NCI-H146 treated with DMSO at 0.1 percent for 48 hours (cell line): ENCODE data around the gene HES5.
"Not testable (repeated sequence)": the region's sequence is repeated elsewhere in the genome, so short reads cannot be mapped to it uniquely, and the experiment has no call there.

Experiments used
- DNase-seq: peaks from one replicate; lab custom pipeline; 2025; ENCODE audit not compliant: unreplicated experiment; lab: John Stamatoyannopoulos, UW

HES5 gene, protein sequence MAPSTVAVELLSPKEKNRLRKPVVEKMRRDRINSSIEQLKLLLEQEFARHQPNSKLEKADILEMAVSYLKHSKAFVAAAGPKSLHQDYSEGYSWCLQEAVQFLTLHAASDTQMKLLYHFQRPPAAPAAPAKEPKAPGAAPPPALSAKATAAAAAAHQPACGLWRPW

DNA sequence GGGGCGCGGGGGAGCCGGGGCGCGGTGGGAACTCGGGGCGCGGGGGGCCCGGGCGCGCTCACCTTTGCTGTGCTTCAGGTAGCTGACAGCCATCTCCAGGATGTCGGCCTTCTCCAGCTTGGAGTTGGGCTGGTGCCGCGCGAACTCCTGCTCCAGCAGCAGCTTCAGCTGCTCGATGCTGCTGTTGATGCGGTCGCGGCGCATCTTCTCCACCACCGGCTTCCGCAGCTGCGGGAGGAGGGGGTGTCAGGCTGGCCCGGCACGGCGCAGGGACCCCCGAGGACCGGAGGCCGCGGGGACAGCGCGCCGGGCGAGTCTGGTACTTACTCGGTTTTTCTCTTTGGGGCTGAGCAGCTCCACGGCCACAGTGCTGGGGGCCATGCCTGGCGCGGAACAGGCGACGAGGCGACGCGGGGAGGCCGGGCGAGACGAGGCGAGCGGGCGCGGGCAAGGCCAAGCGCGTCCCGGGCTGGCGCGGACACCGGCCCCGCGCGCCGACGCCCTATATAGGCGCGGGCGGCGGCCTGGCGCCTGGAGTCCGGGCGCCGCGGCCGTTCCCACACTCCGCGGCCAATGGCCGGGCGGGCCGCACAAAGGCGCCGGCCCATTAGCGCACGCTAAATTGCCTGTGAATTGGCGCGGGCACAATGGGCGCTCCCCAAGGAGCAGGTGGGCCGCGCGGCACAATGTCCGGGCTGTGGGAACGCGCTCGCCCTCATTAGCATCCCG lies at the start of gene HES5:
HES5 (minus strand) TSS at position 480 of the 729 bp plus-strand sequence; CDS start at position 381, 99 bp downstream.
- no peak for DNase-seq

DNA sequence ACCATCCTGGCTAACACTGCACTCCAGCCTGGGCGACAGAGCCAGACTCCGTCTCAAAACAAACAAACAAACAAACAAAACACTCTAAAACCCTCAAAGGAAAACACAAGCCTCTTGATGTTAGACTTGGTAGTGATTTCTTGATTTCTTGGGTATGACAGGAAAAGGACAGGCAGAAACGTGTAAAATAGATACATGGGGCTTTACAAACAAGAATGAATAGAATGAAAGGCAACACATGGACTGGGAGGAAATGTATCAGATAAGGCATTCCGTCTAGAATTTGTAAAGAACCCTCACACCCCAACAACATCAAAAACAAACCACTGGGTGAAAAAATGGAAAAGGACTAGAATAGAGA lies 48.7 kb upstream of the HES5 start:
- DNase-seq = no peak

DNA sequence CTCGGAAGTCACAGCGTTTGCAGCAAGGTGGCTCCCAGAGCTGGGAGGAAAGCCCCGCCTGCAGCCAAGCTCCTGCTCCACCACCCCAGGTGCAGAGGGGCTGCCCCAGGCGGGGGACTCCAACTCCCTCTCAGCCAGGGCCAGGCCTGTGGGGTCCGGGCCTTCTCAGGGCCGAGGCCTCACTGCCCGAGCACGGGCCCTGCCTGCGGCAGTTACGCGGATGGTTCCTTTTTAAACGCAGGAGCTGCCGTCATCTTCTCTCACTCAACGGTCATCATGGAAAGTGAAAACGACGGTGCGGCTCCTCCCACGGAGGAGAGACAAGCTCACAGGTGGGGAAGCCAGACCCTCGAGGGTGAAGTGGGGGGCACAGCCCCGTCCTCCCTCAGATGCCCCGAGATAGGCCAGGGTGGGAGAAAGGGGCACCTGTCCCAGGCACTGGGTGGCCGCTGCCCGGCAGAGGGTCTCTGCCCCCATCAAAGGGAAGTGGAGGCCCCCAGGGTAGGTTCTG lies 47.6 kb upstream of the HES5 start:
- not testable (repeated sequence) for DNase-seq

DNA sequence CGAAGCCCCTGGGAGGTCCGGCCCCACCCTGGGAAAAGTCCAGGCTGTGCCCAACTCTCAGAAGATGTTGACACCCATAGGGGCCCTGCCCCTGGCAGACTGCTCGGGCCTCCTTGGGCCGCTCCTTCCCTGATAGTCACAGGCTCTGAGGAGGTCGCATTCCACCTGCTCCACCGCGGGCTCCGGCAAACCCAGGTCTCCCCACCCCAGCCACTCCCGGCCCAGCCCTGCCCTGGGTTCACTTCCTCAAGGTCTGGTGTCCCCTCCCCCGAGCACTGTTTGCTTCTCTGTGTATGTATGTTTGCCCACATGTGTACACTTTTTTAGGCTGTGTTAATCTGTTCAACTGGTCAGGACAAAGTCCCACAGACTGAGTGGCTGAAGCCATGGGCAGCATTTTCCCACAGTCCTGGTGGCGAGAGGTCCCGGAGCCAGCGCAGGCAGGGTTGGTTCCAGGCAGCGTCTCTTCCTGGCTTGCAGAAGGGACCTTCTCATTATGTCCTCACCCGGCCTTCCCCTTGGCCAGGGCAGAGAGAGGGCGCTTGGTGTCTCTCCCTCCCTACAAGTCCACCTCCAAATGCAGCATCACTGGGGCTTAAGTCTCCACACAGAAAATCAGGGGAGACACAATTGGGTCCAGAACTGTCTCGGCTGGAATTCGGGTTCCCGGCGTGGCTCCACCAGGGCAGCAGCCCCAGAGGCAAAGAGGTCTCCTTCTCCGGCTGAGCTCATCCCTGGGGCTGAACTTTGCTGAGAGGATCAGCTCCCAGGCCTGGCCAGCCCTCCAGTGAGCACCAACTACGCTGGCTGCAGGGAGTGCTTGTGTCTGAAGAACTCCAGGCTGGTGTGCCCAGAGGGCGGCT lies 46.0 kb upstream of the HES5 start:
- no peak for DNase-seq

DNA sequence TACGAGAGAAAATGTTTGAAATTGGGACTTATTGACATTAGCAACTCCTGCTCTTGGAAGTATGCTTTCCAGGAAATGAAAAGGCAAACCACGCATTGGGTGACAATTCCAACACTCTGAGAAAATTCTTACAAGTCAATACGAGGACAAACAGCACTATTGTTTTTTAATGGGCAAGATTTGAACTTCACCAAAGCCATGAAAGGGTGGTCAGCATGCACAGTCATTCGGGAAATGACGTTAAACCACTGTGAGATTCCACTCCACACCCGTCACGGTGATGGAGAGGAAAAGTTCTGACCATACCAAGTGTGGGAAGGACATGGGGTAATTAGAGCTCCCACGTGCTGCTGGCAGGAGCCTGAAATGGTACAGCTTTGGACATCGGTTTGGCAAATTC lies 44.3 kb upstream of the HES5 start:
- DNase-seq = no peak

DNA sequence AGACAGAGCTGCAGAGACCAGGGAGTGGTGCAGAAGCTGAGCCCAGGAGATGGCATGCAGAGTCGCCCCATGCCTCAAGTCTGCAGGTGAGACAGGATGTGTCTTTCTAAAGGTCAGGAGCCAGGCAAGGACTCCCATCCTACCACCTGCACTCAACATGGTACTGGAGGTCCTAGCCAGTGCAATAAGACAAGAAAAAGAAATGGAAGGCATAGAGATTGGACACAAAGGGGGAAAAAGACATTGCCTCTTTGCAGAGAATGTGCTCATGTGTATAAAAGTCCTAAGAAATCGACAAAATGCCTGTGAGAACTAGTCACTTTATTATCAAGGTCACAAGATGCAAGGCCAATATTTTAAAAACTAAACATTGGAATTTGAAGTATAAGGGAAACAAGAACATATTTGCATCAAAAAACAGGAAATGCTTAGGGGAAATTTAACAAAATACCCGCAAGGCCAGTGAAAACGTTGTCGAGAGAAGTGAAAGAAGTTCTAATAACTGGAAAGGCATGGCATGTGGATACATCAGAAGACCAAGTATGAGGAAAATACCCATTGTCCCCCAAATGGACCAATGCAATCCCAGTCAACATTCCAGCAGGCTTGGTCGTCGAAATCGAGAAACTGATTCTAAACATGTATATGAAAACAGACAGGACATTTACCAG lies 43.3 kb upstream of the HES5 start:
- DNase-seq = no peak

DNA sequence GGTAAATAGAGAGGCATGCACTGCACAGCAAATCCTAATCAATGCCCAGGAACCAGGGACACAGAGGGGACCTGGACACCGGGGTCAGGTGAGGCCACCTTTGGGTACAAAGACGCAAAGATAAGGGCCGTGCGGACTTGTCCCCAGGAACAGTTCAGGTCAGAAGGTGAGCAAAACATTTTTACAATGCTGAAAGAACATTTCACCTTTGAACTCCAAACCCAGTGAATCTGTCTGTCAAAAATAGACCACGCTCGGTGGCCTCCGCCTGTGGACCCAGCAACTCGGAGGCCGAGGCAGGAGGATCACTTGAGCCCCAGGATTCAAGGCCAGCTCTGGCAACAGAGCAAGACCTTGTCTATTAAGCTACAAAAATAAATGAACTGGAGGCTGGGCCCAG lies 41.3 kb upstream of the HES5 start:
- no peak for DNase-seq

DNA sequence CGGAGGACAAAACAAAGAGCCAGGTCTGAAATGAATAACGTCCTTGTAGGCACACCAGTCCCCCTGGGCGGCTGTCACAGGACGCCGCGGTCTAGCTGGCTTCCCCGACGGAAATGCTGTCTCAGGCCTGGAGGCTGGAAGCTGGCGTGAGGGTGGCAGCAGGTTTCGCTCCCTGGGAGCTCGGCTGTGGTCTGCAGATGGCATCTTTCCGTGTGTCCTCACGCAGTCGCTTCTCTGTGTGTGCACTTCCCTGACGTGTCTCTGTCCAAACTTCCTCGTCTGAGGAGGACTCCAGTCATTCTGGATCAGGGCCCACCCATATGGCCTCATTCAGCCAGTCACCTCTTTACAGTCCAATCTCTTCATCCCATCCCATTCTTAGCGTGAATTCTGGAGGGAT lies 40.3 kb upstream of the HES5 start:
- no peak for DNase-seq

DNA sequence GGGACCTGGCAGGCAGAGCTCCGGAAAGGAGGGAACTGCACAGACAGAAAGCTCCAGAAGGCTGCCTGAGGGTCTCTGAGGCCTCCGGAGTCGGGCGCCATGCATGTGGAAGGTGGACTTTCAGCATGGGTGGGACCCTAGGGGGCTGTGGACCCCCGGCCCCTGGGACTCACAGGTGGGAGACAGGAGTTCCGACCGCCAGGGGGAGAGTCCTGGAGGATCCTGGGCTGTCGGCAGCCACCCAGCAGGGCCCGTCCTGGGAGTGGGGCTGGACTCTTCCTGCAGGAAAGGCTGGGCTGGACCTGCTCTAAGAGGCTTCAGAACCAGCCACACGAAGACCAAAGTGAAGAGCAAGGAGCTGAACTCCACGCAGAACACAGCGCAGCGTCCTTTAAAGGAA lies 39.6 kb upstream of the HES5 start:
- not testable (repeated sequence) for DNase-seq

DNA sequence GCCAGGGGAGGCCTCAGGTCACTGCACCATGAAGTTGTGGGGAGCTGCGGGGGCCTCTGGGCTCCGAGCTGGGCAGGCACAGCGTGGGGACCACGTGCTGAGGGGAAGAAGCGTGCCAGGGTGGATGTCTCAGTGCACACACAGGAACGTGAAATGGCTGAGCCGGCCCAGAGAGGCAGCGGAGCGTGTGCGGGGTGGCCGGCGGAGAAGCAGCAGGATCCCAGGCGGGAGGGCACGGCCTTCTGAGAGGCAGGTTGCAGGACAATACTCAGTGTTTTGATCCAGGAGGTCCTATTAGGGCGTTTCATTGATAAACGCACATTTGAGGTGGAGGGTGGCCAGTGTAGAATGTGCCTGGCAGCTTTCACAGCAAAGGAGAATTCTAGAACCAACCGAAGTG lies 39.0 kb upstream of the HES5 start:
- DNase-seq = no peak

DNA sequence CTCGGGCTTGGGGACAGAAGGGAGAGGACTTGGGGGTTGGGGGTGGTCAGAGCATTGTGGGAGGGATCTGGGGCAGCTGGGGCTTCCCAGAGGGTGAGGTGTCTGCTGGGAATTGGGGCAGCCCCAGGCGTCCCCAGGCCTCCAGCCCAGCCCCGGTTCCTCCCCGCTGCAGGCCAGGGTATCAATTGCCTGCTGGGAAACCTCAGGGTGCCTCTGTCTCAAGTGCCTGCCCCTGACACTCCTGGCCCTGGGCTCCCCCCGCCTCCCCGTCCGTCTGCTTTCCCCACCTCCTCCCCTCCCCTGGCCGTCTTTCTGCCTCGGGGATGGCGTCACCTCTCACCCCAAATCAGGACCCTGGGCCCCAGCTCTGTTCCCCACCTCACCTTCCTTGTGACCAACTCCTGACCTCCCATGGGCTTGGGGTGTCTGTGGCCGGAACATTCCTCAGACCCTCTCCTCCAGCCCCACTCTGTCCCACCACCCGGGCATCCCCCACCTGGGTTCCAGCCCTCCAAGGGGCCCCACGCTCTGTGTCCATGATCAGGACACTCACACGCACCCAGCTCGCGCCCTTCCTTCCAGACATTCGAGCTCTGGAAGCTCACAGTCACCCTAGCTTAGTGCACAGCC lies 38.2 kb upstream of the HES5 start:
- DNase-seq = not testable (repeated sequence)

DNA sequence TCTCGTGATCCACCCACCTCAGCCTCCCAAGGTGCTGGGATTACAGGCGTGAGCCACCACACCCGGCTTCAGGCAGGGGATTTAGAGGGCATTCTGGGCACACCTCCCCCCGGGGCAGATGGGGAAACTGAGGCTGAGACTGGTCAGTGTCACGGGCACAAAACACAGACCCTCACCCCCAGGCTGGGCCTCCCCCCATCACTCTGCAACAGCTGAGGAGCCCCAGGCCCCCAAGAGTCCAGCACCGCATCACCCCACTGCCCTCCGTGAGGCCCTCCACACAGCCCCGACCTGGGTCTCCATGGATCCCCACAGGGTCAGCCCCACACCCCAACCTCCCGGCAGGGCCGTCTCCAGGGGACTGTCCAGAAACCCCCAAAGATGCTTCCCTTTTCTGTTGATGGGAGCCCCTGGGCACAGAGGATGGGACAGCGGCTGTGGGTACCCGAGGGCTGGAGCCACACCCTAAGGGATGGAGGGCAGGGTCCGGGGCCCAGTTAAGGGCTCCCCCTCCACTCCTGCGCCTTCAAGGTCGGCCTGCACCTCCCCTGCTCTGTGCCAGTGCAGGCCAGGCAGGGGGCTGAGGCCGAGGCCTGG lies 37.1 kb upstream of the HES5 start:
- DNase-seq = no peak

DNA sequence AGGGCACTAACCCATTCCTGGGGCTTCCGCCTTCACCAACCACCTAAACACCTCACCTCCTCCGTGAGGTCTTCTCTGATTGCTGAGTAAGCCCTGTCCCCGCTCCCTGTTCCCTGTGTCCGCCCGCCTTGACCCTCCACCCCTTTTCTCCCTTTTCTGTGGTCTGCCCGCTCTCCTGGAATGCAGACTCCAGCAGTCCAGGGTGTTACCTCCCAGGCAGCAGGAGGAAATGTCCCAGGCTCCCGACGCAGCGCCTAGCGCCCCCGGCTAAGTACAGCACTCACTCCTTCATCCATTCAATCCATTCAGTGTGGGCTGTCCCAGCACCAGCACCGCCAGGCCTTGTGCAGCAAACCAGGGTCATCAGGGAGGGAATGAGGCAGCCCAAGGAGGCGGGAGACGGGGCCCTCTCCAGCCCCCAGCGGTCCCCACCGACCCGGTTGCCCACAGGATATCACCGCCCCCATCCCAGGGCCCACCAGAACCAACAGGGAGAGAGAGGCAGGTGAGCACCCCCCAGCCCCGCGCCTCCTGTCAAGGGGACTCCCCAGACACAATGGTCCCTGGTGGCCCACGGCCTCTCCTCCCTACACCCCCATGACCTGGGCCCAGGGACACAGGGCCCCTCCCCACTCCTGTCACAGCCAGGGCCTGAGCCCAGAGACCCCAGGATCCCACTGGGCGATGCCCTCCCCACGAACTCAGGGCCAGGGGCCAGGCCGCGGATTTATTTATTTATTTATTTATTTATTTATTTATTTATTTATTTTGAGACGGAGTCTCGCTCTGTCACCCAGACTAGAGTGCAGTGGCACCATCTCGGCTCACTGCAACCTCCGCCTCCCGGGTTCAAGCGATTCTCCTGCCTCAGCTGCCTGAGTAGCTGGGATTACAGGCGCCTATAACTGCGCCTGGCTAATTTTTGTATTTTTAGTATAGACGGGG lies 36.3 kb upstream of the HES5 start:
- no peak for DNase-seq

DNA sequence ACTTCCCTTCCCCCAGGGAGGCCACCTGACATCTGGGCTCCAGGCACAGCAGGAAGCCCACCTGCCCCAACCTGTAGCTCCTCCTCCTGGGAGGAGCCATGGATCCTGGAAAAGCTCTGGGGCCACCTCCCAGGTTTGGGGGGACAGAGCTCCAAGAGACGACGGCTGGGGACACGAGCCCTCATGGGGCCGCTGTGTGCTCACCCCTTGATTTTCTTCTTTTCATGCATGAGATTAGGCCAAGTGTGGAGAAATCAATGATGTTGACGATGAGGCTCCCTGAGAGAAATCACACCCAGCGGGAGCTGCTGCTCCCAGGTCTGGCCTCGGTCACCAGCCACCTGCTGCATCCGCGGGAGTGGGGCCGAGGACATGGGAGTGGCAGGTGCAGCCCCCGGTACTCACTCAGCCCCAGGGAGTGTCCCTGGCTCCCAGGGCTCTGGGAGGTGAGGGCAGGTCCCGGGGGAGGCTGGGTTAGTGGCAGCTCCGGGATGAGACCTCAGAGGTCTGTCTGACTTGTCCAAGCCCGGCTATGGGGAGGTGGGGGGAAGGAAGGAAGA lies 34.8 kb upstream of the HES5 start:
- DNase-seq = peak; percentile 20

DNA sequence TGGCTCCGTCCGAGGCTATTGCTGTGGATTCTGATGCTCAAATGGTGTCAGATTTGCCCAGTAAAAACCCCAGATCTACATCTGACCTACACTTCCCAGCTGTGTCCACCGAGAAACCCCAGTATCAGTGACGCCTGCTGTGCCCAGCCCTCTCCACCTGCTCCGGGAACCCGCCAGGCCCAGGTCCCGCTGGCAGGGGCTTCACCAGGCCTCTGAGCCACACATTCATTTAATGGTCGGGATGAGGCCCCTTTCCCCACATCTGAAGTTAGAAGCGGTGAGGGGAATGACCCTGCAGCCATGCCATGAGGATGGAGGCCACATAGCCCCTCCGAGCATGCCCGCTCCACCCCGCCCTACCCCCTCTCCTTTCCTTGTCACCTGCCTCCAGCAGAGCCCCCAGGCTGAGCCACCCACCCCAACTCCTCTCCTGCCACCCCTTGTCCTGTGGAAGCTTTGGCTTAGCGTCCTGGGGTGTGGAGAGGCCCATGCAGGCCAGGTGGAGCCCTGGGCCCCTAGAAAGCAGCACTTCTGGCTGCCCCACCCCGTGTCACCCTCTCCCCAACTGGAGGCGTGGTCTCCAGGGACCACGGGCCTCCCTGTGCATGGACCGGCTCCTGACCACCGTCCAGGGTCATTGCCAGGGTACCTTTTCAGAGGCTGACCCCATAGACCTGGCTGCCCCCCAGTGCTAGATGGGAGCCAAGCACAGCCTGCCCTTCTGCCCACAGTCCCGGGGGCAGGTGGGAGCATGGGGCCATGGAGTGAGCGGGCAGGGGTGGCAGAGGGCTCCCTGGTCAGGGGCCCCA lies 34.1 kb upstream of the HES5 start:
- no peak for DNase-seq

DNA sequence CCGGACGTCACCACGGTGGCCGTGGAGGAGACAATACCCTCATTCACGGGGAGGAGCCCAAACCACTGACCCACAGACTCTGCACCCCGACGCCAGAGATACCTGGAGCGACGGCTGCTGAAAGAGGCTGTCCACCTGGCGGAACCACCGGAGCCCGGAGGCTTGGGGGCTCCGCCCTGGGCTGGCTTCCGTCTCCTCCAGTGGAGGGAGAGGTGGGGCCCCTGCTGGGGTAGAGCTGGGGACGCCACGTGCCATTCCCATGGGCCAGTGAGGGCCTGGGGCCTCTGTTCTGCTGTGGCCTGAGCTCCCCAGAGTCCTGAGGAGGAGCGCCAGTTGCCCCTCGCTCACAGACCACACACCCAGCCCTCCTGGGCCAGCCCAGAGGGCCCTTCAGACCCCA lies 33.1 kb upstream of the HES5 start:
- DNase-seq = no peak

DNA sequence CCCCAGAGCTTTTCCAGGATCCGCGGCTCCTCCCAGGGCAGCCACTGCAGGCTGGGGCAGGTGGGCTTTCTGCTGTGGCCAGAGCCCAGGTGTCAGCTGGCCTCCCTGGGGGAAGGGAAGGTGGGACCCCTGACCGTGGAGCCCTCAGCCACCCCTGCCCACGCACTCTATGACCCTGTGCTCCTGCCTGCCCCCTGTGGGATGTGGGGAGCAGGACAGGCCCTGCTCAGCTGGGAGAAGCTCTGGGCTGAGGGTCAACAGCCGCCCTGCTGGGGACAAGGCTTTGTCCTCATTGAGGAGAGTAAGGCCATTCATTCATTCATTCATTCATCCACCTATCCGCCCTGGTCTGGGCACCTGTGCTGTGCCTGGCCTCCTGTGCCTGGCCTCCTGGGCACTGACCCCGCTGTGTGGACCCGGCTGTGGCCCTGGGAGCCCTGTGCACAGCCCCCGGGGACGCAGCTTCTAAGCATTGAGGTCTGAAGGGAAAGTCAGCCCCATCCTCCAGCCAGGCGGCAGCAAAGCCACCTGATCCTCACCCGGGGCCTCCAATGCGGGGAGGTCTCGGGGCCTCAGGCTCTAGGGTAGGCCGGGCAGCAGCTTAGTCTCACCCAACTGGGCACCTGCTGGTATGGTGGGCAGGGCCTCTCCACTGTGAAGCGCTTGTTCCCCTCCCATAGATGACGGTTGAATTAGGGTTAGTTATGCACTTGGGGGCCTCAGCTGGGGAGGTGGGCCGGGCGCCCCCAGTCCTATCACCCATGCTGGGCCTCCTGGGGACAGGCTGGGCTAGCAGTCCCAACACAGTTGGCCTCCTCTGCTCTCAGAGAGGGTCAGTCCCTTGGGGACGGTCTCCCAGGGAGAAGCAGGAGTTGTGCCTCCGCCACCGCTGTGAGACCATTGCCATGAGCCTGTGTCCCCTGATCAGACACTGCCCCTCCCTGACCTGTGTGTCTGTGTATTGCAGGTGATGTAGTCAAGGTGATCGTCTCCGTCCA lies 32.1 kb upstream of the HES5 start:
- no peak for DNase-seq
